Hepatocyte (in vitro differentiated cells): ENCODE results near the gene PLCL2.
"Not testable (repeated sequence)": the region's sequence is repeated elsewhere in the genome, so short reads cannot be mapped to it uniquely, and the experiment has no call there.

Source experiments
- CTCF ChIP-seq: fragments of 200-600 bp; sonication (generic); IDR thresholded peaks from 2 replicates; pipeline ENCODE4 v1.5.1; 2016; ENCODE audit warnings: antibody characterized with exemption, mild to moderate bottlenecking; ENCODE audit not compliant: poor library complexity
- EZH2 ChIP-seq: fragments of 200-600 bp; sonication (generic); IDR thresholded peaks from 2 replicates; pipeline ENCODE4 v1.6.1; 2016; ENCODE audit warnings: antibody characterized with exemption, mild to moderate bottlenecking, borderline replicate concordance

GRCh38 chr3:16979769-16980515, 95.2 kb downstream of the PLCL2 start:
- not testable (repeated sequence) for TF ChIP-seq CTCF, EZH2
